ENCODE results near the gene PLB1. TPM values are rescaled to one million over a fixed set of nuclear protein-coding genes. Genes with fewer than 3 reads are reported as not detected.

Gene PLB1
- total and polyA plus RNA-seq, 2 experiments from 2014 or later = 0.06 to 0.21 TPM

- TF ChIP-seq ZNF462 (CRISPR knock-in tag; IDR thresholded peaks at IDR 0.05) (no peak), ETS1 (IDR thresholded peaks at IDR 0.05) (no peak), NANOG (IDR thresholded peaks at IDR 0.05; ENCODE audit: borderline replicate concordance) (no peak), EZH2 (IDR thresholded peaks at IDR 0.05; ENCODE audit: low read depth, unreplicated experiment) (no peak), ZNF331 (CRISPR knock-in tag; IDR thresholded peaks at IDR 0.05; ENCODE audit: low read depth) (no peak)
Observed at GRCh38 chr2:28547223-28547860, 51.5 kb downstream of the PLB1 start (continued).

- H3K4me3 Mint-ChIP-seq = no peak overlapping the region
- Histone ChIP-seq H3K4me1 (ENCODE audit: insufficient read depth) (no peaks in the 10 kb centered on the region), H3F3A (replicated peaks; ENCODE audit: low read depth) (no peaks in the 10 kb centered on the region), H3K36me3 (ENCODE audit: insufficient read depth) (no peaks in the 10 kb centered on the region), H4K20me1 (replicated peaks; ENCODE audit: insufficient read depth) (no peaks in the 10 kb centered on the region), H3K79me2 (replicated peaks; ENCODE audit: insufficient read depth) (no peaks in the 10 kb centered on the region), H3K4me3 (no peak overlapping the region), H2AFZ (no peak overlapping the region), H3K4me2 (no peak overlapping the region), H3K27ac (ENCODE audit: low read depth) (no peak overlapping the region), H3K9me2 (ENCODE audit: insufficient read depth) (no peaks in the 10 kb centered on the region), H3K27me3 (ENCODE audit: insufficient read depth) (no peaks in the 10 kb centered on the region)
- H3K27me3 Mint-ChIP-seq (ENCODE audit: insufficient read depth, low read depth, poor library complexity) = peaks cover 2% of the 10 kb centered on the region
- DNase-seq (ENCODE audit: low spot score) (no peak), ATAC-seq (no peak)
- no peaks in the 10 kb centered on the region for H3K9me3 Mint-ChIP-seq
- no peaks in the 10 kb centered on the region for H3K36me3 Mint-ChIP-seq (ENCODE audit: low read depth)
- peaks cover 3% of the 10 kb centered on the region; the same call in 1 of the 3 replicates for H3K4me1 Mint-ChIP-seq
- no peak overlapping the region for H3K27ac Mint-ChIP-seq
- no peak for TF ChIP-seq ZNF462 (CRISPR knock-in tag; IDR thresholded peaks at IDR 0.05)
Observed at GRCh38 chr2:28547906-28548600, 52.2 kb downstream of the PLB1 start.
